HL-60/S4 treated with phorbol 12-myristate 13-acetate at 8.2 ng/mL for 4 days and 3 days (cell line): ENCODE data around the gene NPPC.

Experiments
- in situ Hi-C: fragments of 300-500 bp; cut with MboI; formaldehyde crosslinking; loops from 2 replicates; pipeline ENCODE4 v1.15.0; 2022; ENCODE audit warnings: low sequenced_read_pairs

NPPC gene, protein sequence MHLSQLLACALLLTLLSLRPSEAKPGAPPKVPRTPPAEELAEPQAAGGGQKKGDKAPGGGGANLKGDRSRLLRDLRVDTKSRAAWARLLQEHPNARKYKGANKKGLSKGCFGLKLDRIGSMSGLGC

DNA sequence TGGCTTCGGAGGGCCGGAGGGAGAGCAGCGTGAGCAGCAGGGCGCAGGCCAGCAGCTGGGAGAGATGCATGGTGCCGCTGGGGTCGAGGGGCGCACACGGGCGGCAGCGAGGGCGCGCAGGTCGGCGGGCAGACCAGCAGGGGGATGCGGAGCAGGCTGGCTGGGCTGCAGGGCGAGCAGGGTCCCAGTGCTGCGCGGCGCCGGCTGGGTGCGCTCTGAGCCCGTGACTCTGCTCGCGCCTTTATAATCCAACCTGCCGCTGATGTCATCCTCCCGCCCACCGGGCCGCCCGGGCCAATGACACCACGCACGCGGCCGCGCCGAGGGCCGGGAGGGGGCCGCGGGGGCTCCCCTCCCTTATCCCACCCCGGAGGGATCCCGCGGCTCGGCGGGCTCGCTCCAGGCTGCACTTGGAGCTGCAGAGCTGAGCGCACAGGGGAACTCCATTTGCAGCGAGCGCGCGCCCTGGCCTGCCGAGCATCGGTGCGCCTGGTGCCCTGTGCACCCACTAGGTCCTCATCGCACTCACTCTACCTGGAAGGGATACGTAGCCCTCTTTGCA, at the start of gene NPPC:
NPPC (minus strand) TSS at position 217 of the 562 bp plus-strand sequence; CDS start at position 70, 147 bp downstream.
- in situ Hi-C loops = loop anchor here (25.0 kb wide), 1 partner anchor 211 kb away; no protein-coding TSS in a partner anchor

DNA sequence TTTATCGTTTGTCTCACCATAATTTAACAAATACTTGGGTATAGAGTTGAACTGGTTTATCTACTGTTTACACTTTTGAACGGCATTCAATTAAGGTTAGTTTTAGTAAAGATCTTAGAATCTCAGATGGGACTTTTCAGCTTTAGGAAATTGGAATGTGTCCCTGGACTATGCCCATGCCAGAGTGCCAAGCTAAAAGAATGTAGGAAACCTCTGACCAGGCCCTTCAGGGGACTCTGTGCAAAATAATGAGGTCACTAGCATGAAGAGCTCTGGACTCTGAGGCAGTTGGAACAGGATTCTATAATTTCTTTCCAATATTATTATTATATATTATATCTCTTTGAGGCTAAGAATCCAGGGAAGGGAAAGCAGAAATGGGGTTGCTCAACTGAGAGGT, 48.8 kb upstream of the NPPC start:
- in situ Hi-C loops = no loop called here

DNA sequence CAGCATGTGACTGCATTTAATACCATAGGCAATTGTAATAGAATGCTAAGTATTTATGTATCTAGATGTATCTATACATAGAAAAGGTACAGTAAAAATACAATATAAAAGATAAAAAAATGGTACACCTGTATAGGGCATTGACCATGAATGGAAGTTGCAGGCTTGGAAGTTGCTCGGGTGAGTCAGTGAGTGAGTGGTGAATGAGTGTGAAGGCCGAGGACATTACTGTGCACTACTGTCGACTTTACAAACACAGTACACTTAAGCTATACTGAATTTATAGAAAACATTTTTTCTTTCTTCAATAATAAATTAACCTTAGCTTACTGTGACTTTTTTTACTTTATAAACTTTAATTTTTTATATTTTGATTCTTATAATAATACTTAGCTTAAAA, 44.3 kb upstream of the NPPC start:
- in situ Hi-C loops = no loop called here

DNA sequence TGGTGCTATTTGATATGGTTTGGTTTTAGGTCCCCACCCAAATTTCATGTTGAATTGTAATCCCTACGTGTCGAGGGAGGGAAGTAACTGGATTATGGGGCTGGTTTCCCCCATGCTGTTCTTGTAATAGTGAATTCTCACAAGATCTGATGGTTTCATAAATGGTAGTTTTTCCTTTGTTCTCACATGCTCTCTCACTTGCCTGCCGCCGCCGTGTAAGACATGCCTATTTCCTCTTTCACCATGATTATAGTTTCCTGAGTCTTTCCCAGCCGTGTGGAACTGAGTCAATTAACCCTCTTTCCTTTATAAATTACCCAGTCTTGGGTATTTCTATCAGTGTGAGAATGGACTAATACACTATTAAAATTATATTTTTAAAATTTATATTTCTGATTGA, 42.6 kb upstream of the NPPC start:
- in situ Hi-C loops = no loop called here

DNA sequence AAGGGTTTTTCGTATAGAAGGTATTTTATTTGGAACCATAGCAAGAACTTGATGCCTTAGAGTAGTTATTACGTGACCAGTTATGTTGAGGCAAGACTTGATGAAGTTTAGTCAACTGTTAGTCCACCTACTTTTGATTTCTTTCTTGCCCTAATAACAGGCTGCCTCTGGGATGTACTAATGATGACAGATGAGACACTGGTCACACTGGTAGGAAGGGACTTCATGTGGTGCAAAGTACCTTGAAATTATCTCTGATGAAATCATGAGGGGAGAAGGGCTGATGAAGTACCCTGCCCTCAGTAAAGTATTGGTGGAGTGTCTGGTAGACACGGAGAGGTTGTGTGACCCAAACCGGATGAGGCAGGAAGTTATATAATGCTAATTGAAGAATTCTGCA, 40.7 kb upstream of the NPPC start:
- in situ Hi-C loops = no loop called here

DNA sequence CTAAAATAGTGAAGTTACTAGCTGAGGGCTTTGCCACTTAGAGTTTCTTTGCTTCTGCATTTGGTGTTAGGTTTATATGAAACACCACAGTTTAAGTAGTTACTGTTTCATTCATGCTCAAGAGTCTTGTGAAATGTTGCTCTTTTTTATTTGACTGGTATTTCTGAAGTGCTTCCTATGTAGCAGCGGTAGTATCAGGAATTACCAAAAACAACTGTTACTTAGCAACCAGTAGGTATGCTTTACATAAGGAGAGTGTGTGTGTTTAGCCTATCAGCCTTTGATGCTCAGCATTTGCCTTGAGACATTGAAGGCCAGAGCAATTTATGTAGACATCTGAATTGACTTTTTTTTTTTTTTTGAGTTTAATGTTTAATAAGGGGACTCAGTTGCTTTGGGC, 38.9 kb upstream of the NPPC start:
- in situ Hi-C loops = no loop called here

DNA sequence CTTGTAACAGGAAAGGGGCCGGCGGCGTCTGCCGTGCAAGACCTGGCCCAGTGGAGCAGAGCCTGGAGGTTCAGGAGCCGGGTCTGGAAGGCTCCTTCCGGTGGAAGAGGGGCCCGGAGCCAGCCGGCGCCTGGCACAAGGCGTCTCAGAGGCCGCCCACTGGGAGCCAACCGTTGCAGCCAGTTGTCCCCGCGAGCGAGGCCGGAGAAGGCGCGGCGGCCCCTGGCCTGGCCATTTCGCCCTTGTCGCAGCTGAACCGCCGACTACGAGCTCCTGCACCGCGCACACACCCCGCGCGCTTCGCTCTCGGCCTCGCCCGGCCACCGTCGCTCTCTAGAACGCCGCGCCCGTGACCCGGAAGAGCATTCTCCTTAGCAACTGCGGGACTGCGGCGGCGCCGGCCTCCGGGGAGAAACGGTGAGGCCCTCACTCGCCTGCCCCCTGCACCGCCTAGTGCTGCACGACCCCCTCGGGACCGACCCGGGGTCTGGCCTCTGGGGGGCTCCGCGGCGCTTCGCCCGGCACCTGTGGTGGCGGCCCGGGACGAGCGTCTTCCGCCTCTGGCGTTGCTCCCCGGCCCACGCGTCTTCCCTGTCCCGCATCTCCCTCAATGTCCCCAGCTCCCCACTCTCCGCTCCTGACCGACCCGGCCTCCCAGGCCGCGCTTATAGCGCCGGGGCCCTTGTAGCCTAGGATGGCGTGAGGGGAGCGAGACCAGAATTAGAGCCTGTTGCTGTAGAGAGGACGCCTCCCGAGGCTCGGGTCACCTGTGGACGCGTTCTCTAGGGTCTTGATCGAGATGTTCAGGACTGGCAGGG, 35.4 kb upstream of the NPPC start, which contains the start of gene DIS3L2:
DIS3L2 (plus strand) TSS at position 365 of the 818 bp plus-strand sequence. CDS start 53,215 bp downstream, outside the sequence.
- in situ Hi-C loops = no loop called here

DNA sequence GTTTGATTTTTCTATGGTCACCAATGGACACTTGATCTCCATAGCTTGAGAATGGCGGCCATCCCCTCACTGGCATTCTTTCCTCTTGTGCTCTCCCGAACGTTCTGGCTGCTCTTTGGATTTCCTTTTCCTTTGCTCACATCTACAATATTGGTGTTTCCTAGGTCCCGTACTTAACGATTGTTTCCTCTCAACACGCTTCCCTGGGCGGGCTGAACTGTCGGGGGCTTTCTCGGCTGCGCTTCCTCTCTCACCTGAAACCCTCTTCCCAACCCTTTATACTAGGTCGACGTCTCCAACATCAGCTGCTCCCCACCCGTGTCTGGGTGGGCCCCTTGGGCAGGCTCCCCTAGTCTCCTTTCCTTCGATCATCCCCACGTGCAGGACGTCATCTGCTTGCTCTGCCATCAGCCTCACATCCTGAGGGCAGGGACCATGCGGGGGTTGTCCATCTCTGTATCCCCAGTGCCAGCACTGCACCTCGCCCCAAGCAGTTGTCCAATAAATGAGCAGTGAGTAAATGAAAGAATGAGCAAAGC, 34.7 kb upstream of the NPPC start:
- in situ Hi-C loops = no loop called here

DNA sequence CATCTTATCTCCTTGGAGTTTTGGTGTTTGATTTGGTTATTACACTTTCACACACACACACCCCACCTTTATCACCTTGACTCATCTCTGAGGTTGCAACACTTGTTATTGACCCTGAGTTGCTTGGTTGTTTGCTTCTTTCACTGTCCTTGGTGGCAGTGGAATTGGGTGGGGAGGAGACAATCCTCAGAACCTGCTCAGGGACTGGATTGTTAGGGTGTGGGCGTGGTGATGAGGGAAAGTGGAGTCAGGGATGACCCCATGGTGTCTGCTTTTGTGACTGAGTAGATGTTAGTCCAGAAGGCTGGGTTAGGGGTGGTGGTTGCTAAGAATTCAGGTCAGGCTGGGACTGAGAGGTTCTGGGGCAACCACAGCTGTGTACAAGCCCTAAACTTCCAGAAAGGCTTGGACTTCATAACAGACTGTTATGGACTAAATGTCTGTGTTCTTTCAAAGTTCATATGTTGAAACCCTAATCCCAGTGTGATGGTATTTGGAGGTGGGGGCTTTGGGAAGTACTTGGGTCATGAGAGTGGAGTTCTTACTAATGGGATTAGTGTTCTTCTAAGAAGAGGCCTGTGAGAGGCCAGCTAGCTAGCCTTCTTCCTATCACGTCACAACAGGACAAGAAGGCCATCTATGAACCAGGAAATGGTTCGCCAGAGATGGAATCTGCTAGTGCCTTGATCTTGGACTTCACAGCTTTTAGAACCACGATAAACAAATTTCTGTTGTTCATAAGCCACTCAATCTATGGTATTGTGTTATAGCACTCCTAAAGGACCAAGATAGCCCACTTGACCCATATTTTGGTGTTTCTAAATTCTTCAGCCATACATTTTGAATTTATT, 31.9 kb upstream of the NPPC start:
- in situ Hi-C loops = no loop called here

DNA sequence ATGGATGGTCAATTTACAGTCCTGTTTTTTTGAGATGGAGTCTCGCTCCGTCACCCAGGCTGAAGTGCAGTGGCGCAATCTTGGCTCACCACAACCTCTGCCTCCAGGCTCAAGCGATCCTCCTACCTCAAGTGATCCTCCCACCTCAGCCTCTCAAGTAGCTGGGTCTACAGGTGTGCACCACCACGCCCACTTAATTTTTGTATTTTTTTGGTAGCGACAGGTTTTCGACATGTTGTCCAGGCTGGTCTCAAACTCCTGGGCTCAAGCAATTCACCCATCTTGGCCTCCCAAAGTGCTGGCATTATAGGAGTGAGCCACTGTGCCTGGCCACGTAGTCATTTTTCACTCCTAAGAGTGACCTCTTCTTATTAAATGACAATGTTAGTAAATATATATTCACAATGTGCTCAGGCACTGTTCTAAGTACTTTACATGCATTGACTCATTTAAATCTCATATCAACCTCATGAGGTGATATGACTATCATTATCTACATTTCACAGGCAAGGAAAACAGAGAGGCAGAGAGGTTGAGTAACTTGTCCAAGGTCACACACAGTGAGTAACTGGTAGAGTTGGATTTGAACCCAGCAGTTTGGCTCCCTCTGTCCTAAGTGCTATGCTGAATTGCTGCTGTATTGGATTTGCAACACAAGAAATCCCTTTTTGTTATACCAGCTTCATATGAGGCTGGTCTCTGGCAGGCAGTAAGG, 29.7 kb upstream of the NPPC start:
- in situ Hi-C loops = no loop called here

DNA sequence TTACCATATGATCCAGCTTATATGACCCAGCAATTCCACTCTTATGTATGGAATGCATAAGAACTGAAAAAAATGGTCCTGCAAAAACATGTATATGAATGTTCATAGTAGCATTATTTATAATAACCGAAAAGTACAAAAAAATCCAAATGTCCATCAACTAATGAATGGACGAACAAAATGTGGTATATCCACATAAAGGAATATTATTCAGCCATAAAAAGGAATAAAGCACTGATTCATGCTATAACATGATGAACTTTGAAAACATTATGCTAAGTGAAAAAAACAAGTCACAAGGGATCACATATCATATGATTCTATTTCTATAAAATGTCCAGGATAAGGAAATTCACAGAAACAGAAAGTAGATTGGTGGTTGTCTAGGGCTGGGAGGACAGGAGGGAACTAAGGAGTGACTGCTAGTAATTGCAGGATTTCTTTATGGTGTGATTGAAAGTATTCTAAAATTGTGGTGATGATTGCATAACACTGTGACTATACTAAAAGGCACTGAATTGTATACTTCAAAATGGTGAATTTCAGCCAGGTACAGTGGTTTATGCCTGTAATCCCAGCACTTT, 25.3 kb upstream of the NPPC start:
- in situ Hi-C loops = no loop called here

DNA sequence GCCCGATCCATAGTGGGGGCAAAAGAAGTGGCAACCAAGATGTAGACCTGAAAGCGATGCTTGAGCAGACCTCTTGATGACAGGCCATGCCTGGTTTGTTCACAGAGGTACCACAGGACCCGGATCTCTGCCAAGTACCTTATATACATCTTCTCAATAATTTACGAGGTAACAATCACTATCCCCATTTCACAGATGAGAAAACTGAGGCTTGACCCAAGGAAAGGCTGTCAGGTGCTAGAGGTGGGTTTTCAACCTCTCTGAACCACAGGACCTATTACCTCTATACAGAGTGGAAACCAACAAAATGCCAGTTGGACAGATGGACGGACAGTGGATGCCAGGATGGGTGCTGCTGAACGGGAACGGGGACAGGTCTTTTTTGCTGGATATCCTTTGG, 21.5 kb upstream of the NPPC start:
- in situ Hi-C loops = loop anchor here (25.0 kb wide), 1 partner anchor 190 kb away; no protein-coding TSS in a partner anchor

DNA sequence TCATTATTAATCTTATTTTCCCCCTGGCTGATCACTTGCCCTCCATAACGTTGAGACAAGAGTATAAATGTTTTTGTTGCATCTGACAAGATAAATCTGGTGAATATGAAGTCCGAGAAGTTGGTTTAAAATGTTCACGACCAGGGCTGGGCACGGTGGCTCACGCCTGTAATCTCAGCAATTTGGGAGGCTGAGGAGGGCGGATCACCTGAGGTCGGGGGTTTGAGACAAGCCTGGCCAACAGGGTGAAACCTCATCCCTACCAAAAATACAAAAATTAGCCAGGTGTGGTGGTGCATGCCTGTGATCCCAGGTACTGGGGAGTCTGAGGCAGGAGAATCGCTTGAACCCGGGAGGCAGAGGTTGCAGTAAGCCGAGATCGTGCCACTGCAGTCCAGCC, 20.9 kb upstream of the NPPC start:
- in situ Hi-C loops = loop anchor here (25.0 kb wide), 1 partner anchor 190 kb away; no protein-coding TSS in a partner anchor

DNA sequence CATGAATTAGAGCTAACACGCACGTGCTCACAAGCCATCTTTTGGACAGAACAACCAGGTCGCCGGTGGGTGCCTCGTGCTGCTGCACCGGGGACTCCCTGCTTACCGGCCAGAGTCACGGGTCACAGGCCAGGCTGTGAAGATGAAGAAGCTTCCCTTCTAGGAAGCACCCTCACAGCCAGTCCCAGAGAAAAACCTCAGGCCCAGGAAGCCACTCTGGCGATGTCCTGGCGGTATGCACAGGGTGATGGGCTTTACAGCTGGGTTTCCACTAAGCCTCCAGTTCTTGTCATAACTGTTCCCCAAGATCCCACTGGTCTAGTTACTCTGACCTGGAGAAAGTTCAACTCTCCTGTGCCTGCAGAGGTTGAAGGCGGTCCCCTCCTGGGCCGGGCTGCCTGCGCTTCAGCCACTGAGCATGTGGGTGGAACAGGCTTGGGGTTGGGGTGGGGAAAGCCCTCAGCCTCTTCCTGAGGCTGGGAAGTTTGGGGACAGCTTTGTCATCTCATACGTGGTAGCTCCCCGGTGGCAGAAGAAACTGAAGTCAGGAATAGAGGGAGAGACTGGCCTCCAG, 20.1 kb upstream of the NPPC start:
- in situ Hi-C loops = loop anchor here (25.0 kb wide), 1 partner anchor 191 kb away; no protein-coding TSS in a partner anchor

DNA sequence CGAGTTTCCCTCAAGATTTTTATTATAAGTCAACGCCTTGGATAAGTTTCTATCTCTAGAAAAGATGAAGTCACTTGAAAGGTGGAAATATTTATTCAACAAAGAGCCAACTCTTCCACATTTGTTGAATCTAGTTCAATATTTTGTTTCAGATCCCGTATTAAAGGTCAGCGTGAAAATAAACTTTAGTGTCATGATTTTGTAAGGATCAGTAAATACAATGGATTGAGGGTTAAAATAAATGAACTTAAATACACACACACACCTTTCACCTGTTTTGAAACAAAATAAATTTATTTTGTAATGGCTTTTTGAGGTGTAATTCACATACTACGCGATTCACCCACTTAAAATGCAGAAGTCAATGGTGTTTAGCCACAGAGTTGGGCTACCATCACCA, 16.0 kb upstream of the NPPC start:
- in situ Hi-C loops = loop anchor here (25.0 kb wide), 1 partner anchor 195 kb away; no protein-coding TSS in a partner anchor

DNA sequence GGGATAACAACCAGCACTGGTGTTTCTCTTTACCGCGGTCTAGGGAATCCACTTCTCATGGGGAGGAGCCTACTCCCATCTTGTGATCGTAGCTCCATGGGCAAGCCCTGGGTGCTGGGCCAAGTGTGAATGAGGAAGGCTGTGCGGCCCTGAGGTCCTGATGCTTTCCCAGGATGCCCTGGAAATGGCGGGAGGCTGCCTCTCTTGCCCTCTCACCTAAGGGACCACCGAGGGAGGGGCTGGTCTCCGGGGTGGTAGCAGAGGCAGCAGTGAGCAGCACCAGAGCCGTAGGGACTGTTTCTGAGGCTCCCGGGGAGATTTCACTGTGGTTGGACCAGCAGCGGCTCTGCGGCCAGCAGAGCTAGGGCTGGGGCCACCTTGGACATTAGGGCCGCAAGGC, 15.5 kb upstream of the NPPC start:
- in situ Hi-C loops = loop anchor here (25.0 kb wide), 1 partner anchor 196 kb away; no protein-coding TSS in a partner anchor

DNA sequence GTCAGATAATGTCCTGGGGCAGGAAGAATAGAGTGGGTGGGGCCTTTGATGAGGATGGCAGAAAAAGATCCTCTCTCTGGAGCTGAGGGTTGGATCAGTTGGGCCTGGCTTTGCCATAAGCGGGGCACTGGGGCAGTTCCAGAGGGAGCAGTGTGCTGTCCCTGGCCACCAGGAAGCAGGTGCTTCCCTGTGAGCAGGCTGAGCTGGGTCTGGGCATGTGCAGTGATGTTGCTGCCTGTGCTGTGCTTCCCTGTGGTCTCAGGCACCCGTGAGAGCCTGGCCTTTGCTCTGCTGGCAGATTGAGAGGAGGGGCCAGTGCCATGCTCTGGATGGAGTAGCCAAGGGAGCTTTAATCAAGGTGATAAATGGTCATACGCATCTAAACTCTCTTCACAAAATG, 14.6 kb upstream of the NPPC start:
- in situ Hi-C loops = loop anchor here (25.0 kb wide), 1 partner anchor 197 kb away; no protein-coding TSS in a partner anchor

DNA sequence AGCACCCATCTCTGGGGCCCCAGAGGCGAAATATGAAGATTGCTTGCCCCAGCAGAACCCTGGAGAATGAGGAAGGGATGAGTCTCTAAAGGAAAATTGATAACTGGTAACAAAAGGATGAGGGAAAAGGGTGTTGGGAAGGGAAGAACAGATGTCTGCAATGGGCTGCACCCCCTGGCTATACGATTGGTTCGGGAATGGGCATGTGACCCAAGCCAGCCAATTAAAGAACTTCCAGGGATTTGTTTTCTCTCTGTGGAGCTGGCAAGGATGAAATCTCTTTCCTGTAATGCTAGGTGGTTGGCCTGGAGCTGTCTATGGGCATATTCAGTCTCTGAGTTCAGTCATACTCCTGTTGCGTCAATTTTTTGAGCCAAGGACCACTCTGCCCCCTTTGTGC, 12.8 kb upstream of the NPPC start:
- in situ Hi-C loops = loop anchor here (25.0 kb wide), 1 partner anchor 198 kb away; no protein-coding TSS in a partner anchor

DNA sequence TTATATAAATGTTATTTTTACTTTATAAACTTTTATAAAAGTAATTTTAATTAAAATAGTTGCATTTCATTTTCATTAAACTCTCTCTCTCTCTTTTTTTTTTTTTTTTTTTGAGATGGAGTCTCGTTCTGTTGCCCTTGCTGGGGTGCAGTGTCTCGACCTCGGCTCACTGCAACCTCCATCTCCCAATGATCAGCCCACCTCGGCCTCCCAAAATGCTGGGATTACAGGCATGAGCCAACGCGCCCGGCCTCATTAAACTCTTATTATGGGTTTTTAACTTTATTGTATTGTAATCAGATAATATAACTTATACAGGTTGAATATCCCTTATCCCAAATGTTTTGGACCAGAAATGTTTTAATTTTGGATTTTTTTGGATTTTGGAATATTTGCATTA, 10.9 kb upstream of the NPPC start:
- in situ Hi-C loops = loop anchor here (25.0 kb wide), 1 partner anchor 200 kb away; no protein-coding TSS in a partner anchor
